Cardiac fibroblast (primary cell): ENCODE data around the gene CTSW.
A peak's percentile ranks its signal among the peaks of the same experiment; 100 is the strongest.

ENCODE experiments used
- DNase-seq, 2 donors: peaks; one replicate each; pipeline versions ENCODE4 v3.0.0 to v3.0.0-alpha.2; 2010; ENCODE audit warnings: low read depth in 2 of 2
- H3K4me3 ChIP-seq, 2 donors: replicated peaks in 1 of 2; 1 replicate in 1 of 2; 2 replicates in 1 of 2; pipeline ENCODE4 v1.5.1; 2011; ENCODE audit warnings: low read depth in 2 of 2, low read length in 2 of 2, mild to moderate bottlenecking in 2 of 2, moderate library complexity in 1 of 2
- CTCF ChIP-seq: IDR thresholded peaks from one replicate; pipeline ENCODE4 v1.5.1; 2011; ENCODE audit warnings: low read depth, mild to moderate bottlenecking, low read length, inconsistent platforms

Gene CTSW

GRCh38 chr11:65883786-65884715, 4.4 kb downstream of the CTSW start:
- H3K4me3 ChIP-seq, result no peak overlapping the region
- DNase-seq, result no peak
- TF ChIP-seq CTCF, result no peak

- peak; percentile 78 to 84 for DNase-seq
- no peak overlapping the region for H3K4me3 ChIP-seq
- TF ChIP-seq CTCF, result peak; percentile 99
Measured at GRCh38 chr11:65884716-65885092, 5.1 kb downstream of the CTSW start.

- DNase-seq, result no peak
- no peak overlapping the region for H3K4me3 ChIP-seq
- no peak for TF ChIP-seq CTCF
Measured at GRCh38 chr11:65885231-65885630, 5.6 kb downstream of the CTSW start.

DNA sequence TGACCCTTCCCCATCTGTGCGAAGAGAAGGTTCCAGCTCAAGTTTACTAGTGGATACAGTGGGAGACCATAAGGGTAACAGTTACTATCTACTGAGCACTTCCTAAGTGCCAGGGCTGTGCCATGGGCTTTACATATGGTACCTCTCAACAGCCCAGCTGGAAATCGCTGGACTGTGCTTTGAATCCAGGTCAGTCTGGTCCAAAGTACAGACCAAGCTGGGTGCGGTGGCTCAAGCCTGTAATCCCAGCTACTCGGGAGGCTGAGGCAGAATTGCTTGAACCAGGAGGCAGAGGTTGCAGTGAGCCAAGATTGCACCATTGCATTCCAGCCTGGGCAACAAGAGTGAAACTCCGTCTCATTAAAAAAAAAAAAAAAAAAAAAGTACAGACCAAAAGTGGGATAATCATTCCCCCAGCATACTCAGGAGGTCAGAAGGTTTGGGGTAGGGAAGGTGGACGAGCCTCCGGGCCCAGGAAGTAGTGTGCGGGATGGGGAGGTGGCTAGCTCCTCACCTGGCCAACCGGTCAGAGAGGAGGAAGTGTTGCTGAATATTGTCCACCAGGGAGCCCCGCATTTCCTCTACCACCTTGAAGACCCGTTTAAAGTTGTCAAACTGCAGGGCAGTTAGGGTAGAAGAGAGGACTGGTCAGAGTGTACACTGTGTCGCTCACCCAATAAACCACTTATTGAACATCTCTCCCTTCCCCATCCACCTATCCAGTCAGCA, 6.3 kb downstream of the CTSW start:
- no peak for DNase-seq
- H3K4me3 ChIP-seq, result no peak overlapping the region
- TF ChIP-seq CTCF, result no peak

DNA sequence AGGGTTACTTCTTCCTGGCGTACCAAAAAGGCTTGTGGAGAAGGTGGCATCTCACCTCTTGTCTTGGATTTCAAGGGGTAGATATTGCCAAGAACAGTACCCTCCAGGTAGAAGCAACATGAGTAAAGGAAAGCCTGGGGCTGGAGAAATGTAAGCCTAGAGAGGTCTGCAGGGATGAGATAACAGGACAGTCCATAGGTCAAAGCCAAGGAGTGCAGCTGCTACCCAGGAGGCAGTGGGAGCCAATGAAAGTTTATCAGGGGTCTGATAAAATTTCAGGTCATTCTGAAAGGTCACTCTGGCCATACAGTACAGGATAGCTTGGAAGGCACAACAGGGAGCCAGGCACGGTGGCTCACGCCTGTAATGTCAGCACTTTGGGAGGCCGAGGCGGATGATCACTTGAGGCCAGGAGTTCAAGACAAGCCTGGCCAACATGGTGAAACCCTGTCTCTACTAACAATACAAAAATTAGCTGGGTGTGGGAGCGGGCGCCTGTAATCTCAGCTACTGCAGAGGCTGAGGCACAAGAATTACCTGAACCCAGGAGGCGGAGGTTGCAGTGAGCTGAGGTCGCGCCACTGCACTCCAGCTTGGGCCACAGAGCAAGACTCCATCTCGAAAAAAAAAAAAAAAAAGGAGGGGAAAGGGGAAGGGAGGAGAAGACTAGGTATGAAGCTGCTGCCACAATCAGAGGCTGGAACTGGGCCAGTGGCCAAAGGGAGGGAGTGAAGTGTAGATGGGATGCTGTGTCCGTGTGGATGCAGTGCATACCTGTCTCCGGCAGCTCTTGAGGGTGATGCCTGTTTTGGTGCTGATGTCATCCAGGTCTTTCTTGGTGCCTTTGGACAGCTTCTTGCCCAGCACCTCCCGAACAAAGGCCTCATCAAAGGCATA, 7.4 kb downstream of the CTSW start:
- no peak for DNase-seq
- H3K4me3 ChIP-seq, result peak overlapping the region; percentile 79 to 89
- no peak for TF ChIP-seq CTCF

DNA sequence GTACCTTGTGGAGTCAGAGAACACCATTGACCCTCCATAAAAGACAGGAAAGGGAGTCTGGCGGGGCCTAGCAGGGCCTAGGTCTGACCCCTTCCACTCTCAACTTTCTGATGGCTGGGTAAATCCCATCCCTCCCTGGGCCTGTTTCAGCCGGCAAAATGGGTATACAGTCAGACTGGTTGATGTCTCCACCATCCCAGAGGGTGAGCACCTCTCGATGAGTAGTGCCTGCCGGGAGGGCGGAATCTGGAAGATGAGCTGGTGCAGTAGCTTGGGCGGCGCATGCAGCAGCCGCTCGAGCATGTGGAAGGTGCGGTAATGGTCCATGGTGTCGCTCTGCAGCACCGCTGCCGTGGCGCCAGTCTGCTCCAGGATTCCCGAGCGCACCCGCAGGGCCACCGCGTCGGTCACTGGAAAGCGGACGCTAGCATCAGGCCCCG, 8.1 kb downstream of the CTSW start:
- peak overlapping the region; percentile 79 to 89 for H3K4me3 ChIP-seq
- no peak for TF ChIP-seq CTCF
- peak in 1 of 2 donors; percentile 61 for DNase-seq
